EL (cell line): Measurements from ENCODE around the gene ZC3H14.

Experiments used
- DNase-seq: peaks from one replicate; pipeline ENCODE4 v3.0.0-alpha.2; 2016

The ZC3H14 gene

GRCh38 chr14:88613552-88614010 lies 50.7 kb downstream of the ZC3H14 start:
- peak; percentile 81 for DNase-seq

GRCh38 chr14:88614218-88614907 lies 51.5 kb downstream of the ZC3H14 start:
- peak; percentile 80 for DNase-seq

GRCh38 chr14:88616697-88617096 lies 53.9 kb downstream of the ZC3H14 start:
- no peak for DNase-seq

- DNase-seq, result no peak
Measured at GRCh38 chr14:88617479-88617878, 54.6 kb downstream of the ZC3H14 start.

GRCh38 chr14:88618476-88618875 lies 55.6 kb downstream of the ZC3H14 start:
- DNase-seq, result no peak

- peak; percentile 13 for DNase-seq
Measured at GRCh38 chr14:88621100-88621499, 58.3 kb downstream of the ZC3H14 start.

- DNase-seq, result no peak
Measured at GRCh38 chr14:88625671-88626070, 62.8 kb downstream of the ZC3H14 start.

GRCh38 chr14:88628033-88628432 lies 65.2 kb downstream of the ZC3H14 start:
- no peak for DNase-seq

- DNase-seq, result no peak
Measured at GRCh38 chr14:88628462-88628861, 65.6 kb downstream of the ZC3H14 start.

GRCh38 chr14:88630565-88630964 lies 67.7 kb downstream of the ZC3H14 start:
- peak; percentile 57 for DNase-seq

- no peak for DNase-seq
Measured at GRCh38 chr14:88631091-88631490, 68.3 kb downstream of the ZC3H14 start.

GRCh38 chr14:88632512-88632911 lies 69.7 kb downstream of the ZC3H14 start:
- DNase-seq, result no peak

- DNase-seq, result no peak
Measured at GRCh38 chr14:88639221-88639620, 76.4 kb downstream of the ZC3H14 start.

GRCh38 chr14:88660056-88660455 lies 97.2 kb downstream of the ZC3H14 start:
- DNase-seq, result peak; percentile 16

- DNase-seq, result peak; percentile 75
Measured at GRCh38 chr14:88667555-88668273, 104.9 kb downstream of the ZC3H14 start.

- DNase-seq, result no peak
Measured at GRCh38 chr14:88668448-88669116, 105.7 kb downstream of the ZC3H14 start.

- DNase-seq, result no peak
Measured at GRCh38 chr14:88669346-88669745, 106.5 kb downstream of the ZC3H14 start.
